NT2/D1 (cell line): ENCODE data around the gene ALOXE3.

Source experiments
- DNase-seq: peaks from one replicate; pipeline ENCODE4 v3.0.0-alpha.2; 2011; ENCODE audit warnings: low read depth, low spot score
- H3K27me3 ChIP-seq: 2 replicates; pipeline ENCODE4 v1.6.0; 2011; ENCODE audit warnings: mild to moderate bottlenecking; ENCODE audit not compliant: insufficient read length, insufficient read depth
- H3K36me3 ChIP-seq: 2 replicates; pipeline ENCODE4 v1.6.1; 2011; ENCODE audit warnings: mild to moderate bottlenecking, low read length, mixed read lengths; ENCODE audit not compliant: insufficient read depth, insufficient read length
- H3K4me1 ChIP-seq: 2 replicates; pipeline ENCODE4 v1.5.1; 2011; ENCODE audit not compliant: insufficient read depth, insufficient read length
- H3K4me3 ChIP-seq: 2 replicates; pipeline ENCODE4 v1.5.1; 2011; ENCODE audit warnings: low read depth; ENCODE audit not compliant: insufficient read length
- H3K9ac ChIP-seq: 2 replicates; pipeline ENCODE4 v1.6.0; 2011; ENCODE audit warnings: low read depth; ENCODE audit not compliant: insufficient read length
- H3K9me3 ChIP-seq: 2 replicates; pipeline ENCODE4 v1.5.1; 2011; ENCODE audit warnings: mild to moderate bottlenecking, low read length; ENCODE audit not compliant: insufficient read depth
- SUZ12 ChIP-seq: IDR thresholded peaks from 2 replicates; pipeline ENCODE4 v1.6.1; 2011; ENCODE audit not compliant: insufficient read length, insufficient read depth; ENCODE audit errors: extremely low read depth
- YY1 ChIP-seq: IDR thresholded peaks from 2 replicates; pipeline ENCODE4 v1.6.1; 2011; ENCODE audit not compliant: insufficient read length, insufficient read depth
- ZNF274 ChIP-seq: IDR thresholded peaks from 2 replicates; pipeline ENCODE4 v1.6.1; 2011; ENCODE audit warnings: mild to moderate bottlenecking, low read depth, low read length

ALOXE3 gene

GRCh38 chr17:8126491-8127066 is 8.3 kb upstream of the ALOXE3 start:
- no peak for DNase-seq
- TF ChIP-seq SUZ12, result no peak
- TF ChIP-seq ZNF274, result no peak
- no peak for TF ChIP-seq YY1
- Histone ChIP-seq H3K36me3 (no peaks in the 10 kb centered on the region), H3K4me3 (peak overlapping the region; percentile 34), H3K9me3 (no peaks in the 10 kb centered on the region), H3K27me3 (peaks cover 74% of the 10 kb centered on the region), H3K9ac (no peak overlapping the region), H3K4me1 (peaks cover 2% of the 10 kb centered on the region)

- H3K9ac ChIP-seq, result no peak overlapping the region
- peak overlapping the region; percentile 34 for H3K4me3 ChIP-seq
- peaks cover 2% of the 10 kb centered on the region for H3K4me1 ChIP-seq
- H3K9me3 ChIP-seq, result no peaks in the 10 kb centered on the region
- no peak for DNase-seq
- peaks cover 74% of the 10 kb centered on the region for H3K27me3 ChIP-seq
- H3K36me3 ChIP-seq, result no peaks in the 10 kb centered on the region
- TF ChIP-seq SUZ12 (no peak), YY1 (no peak), ZNF274 (no peak)
These were observed 7.7 kb upstream of the ALOXE3 start for GRCh38 chr17:8125947-8126490.

GRCh38 chr17:8125154-8125946 is 7.0 kb upstream of the ALOXE3 start:
- Histone ChIP-seq H3K9ac (peak overlapping the region; percentile 33), H3K27me3 (peaks cover 73% of the 10 kb centered on the region)

GRCh38 chr17:8124350-8125153 is 6.2 kb upstream of the ALOXE3 start:
- no peaks in the 10 kb centered on the region for H3K9me3 ChIP-seq
- TF ChIP-seq YY1, result no peak
- TF ChIP-seq SUZ12, result no peak
- no peak for TF ChIP-seq ZNF274
- peak overlapping the region; percentile 53 for H3K4me3 ChIP-seq
- peaks cover 65% of the 10 kb centered on the region for H3K27me3 ChIP-seq
- H3K9ac ChIP-seq, result peak overlapping the region; percentile 76
- peaks cover 2% of the 10 kb centered on the region for H3K4me1 ChIP-seq
- no peak for DNase-seq
- no peaks in the 10 kb centered on the region for H3K36me3 ChIP-seq

More at GRCh38 chr17:8125154-8125946, 7.0 kb upstream of the ALOXE3 start:
- Histone ChIP-seq H3K9me3 (no peaks in the 10 kb centered on the region), H3K4me3 (peak overlapping the region; percentile 53), H3K36me3 (no peaks in the 10 kb centered on the region), H3K4me1 (peaks cover 2% of the 10 kb centered on the region)
- TF ChIP-seq ZNF274, result no peak
- no peak for TF ChIP-seq YY1
- TF ChIP-seq SUZ12, result no peak
- DNase-seq, result no peak

- H3K36me3 ChIP-seq, result no peaks in the 10 kb centered on the region
- H3K4me1 ChIP-seq, result peaks cover 2% of the 10 kb centered on the region
- H3K27me3 ChIP-seq, result peaks cover 60% of the 10 kb centered on the region
- H3K4me3 ChIP-seq, result peak within 1 kb of the TSS; percentile 53
- no peak for TF ChIP-seq ZNF274
- TF ChIP-seq SUZ12, result no peak
- no peak for TF ChIP-seq YY1
- peak within 1 kb of the TSS; percentile 76 for H3K9ac ChIP-seq
- no peaks in the 10 kb centered on the region for H3K9me3 ChIP-seq
- DNase-seq, result no peak
These were observed 5.5 kb upstream of the ALOXE3 start, which contains the start of gene HES7 for GRCh38 chr17:8123695-8124349. HES7 (minus strand) TSS chr17:8124106; CDS start chr17:8124084, 22 bp downstream.

DNA sequence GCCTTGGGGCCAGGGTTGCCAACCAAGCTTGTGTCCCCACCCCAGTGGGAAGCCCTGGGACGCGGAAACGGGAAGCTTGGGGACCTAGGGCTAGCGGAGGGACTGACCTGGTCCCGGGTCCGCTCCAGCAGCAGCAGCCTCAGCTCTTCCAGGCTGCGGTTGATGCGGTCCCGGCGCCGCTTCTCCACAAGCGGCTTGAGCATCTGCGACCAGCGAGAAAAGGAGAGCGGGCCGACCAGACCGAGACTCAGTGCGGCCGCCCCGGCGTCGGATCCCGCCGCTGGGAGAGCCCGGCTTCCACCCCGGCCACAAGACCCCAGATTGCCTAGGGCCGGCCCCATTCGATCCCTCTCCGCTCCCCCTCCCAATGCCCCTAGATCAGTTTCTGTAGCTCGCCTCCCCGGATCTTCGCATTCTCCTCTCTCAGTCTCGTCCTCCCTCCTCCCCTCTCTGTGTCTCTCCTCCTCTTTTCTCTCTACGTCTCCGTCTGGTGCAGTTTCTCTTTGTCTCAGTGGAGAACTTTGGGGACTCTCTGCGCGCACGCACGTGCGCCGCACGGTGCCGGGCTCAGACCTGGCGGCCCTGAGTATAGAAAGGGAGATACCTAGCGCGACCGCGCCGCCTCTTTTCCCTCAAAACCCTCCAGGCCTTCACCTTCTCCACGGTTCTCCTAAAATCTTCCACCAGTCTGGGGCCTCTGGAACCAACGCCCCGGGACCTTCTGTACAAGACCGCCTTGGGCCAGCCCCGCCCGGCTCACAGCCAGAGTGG is 4.8 kb upstream of the ALOXE3 start:
- Histone ChIP-seq H3K9me3 (no peaks in the 10 kb centered on the region), H3K27me3 (peaks cover 57% of the 10 kb centered on the region), H3K4me3 (peak overlapping the region; percentile 53), H3K36me3 (no peaks in the 10 kb centered on the region), H3K9ac (peak overlapping the region; percentile 76), H3K4me1 (peaks cover 4% of the 10 kb centered on the region)
- DNase-seq, result no peak
- TF ChIP-seq SUZ12 (peak; percentile 52), ZNF274 (no peak), YY1 (no peak)
